ENCODE results near the gene DAPK2.

DNA sequence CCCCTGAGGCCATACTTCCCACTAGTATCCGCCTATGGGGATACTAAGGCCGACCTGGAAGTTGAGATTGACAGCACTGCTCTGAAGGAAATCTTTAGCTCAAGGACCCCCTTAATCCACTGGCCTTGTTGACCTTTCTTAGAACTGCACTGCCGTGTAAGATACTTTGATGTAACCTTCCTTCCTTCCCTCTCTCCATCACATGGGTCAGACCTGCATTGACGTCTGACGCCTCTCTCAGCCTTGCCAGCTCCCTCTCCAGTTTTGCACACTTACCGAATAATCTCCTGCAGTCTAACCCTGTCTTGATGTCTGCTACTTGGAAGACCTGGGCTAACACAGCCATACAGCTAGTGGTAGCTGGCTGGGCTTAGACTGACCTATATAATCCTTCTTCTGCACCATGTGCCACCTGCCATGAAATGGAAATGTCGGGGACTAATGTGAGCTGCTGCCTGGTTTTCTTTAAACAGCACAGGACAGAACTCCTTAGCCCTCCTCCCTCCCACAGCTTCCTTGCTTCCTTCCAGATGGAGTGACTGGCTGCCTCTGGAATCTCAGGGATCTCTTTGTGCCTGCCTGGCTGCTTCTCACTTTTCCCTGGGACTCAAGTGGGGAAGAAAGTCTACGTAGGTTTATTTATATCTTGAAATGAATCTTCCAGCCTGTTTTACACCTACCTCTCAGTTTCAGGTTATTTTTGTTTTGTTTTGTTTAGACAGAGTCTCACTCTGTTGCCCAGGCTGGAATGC is 173.3 kb downstream of the DAPK2 start:
- no peak for TF ChIP-seq CTCF (IDR thresholded peaks at IDR 0.05)
- TF ChIP-seq POLR2A (IDR thresholded peaks at IDR 0.05): no peak

All from Peyer's patch (tissue), 4 donors.